ENCODE results near the gene ASB15. TPM values are rescaled to one million over a fixed set of nuclear protein-coding genes. Genes with fewer than 3 reads are reported as not detected.

ASB15 gene
- total and polyA plus RNA-seq, 8 donors: not detected

- no peaks in the 10 kb centered on the region for H3K9me3 ChIP-seq
- H3K4me1 ChIP-seq: no peaks in the 10 kb centered on the region
- whole genome bisulfite sequencing, 5 donors: 83 to 93% (median 89%) methylated on average over 6 of the region's 6 CpGs
- TF ChIP-seq, protein P1, sequence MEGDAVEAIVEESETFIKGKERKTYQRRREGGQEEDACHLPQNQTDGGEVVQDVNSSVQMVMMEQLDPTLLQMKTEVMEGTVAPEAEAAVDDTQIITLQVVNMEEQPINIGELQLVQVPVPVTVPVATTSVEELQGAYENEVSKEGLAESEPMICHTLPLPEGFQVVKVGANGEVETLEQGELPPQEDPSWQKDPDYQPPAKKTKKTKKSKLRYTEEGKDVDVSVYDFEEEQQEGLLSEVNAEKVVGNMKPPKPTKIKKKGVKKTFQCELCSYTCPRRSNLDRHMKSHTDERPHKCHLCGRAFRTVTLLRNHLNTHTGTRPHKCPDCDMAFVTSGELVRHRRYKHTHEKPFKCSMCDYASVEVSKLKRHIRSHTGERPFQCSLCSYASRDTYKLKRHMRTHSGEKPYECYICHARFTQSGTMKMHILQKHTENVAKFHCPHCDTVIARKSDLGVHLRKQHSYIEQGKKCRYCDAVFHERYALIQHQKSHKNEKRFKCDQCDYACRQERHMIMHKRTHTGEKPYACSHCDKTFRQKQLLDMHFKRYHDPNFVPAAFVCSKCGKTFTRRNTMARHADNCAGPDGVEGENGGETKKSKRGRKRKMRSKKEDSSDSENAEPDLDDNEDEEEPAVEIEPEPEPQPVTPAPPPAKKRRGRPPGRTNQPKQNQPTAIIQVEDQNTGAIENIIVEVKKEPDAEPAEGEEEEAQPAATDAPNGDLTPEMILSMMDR (IDR thresholded peaks at IDR 0.05): no peak
- no peak for TF ChIP-seq POLR2AphosphoS5 (IDR thresholded peaks at IDR 0.05)
- TF ChIP-seq POLR2A (IDR thresholded peaks at IDR 0.05): no peak
- no peak for TF ChIP-seq EP300 (IDR thresholded peaks at IDR 0.05)
- no peaks in the 10 kb centered on the region for H3K27me3 ChIP-seq
- H3K4me3 ChIP-seq: no peak overlapping the region
- no peaks in the 10 kb centered on the region for H3K36me3 ChIP-seq
- no peak overlapping the region for H3K27ac ChIP-seq
- no peak for DNase-seq
- intact Hi-C loops (cut with DNase I; ENCODE audit: low total_unique reads): no loop called here
Observed at GRCh38 chr7:123663200-123663599, 61.6 kb downstream of the ASB15 start.

DNA sequence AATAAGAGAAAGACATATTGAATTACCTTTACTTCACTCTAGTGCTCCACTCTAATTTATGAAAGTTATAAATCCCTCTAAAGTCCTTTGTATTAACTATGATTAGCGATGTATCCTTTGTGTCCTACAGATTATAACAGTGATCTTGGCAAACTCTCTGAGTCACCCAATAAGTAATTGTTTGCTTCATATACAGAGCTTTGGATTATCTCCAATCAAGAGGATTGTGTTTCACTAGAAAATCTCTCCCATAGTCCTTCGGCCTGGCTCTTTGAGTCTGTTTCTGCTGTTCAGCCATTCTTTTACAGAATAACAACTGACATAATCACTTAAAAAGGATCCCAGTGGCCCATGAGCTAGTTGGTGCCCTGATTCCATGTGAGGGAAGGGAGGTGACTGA lies 63.5 kb downstream of the ASB15 start:
- intact Hi-C loops (cut with DNase I; ENCODE audit: low total_unique reads): no loop called here
- no peak overlapping the region for H3K27ac ChIP-seq
- 20 to 41% (median 34%) methylated on average over 2 of the region's 2 CpGs for WGBS, 5 donors

GRCh38 chr7:123665896-123666295 lies 64.3 kb downstream of the ASB15 start:
- TF ChIP-seq POLR2AphosphoS5 (IDR thresholded peaks at IDR 0.05) (no peak), EP300 (IDR thresholded peaks at IDR 0.05) (no peak), POLR2A (IDR thresholded peaks at IDR 0.05) (no peak)
- TF ChIP-seq, protein P1 (IDR thresholded peaks at IDR 0.05): no peak
- Histone ChIP-seq H3K4me1 (no peaks in the 10 kb centered on the region), H3K9me3 (no peaks in the 10 kb centered on the region), H3K27ac (no peak overlapping the region), H3K4me3 (no peak overlapping the region), H3K27me3 (no peaks in the 10 kb centered on the region), H3K36me3 (no peaks in the 10 kb centered on the region)
- peak in 1 of 2 donors; percentile 31 for DNase-seq
- intact Hi-C loops (cut with DNase I; ENCODE audit: low total_unique reads): no loop called here
- WGBS, 5 donors: 36 to 52% (median 44%) methylated on average over 1 of the region's 1 CpG

More for the DNA sequence above, 63.5 kb downstream of the ASB15 start:
- Histone ChIP-seq H3K36me3 (no peaks in the 10 kb centered on the region), H3K27me3 (no peaks in the 10 kb centered on the region), H3K4me3 (no peak overlapping the region), H3K4me1 (no peaks in the 10 kb centered on the region), H3K9me3 (no peaks in the 10 kb centered on the region)
- no peak for TF ChIP-seq POLR2AphosphoS5 (IDR thresholded peaks at IDR 0.05)
- no peak for TF ChIP-seq EP300 (IDR thresholded peaks at IDR 0.05)
- TF ChIP-seq, protein P1 (IDR thresholded peaks at IDR 0.05): no peak
- TF ChIP-seq POLR2A (IDR thresholded peaks at IDR 0.05): no peak
- no peak for DNase-seq

DNA sequence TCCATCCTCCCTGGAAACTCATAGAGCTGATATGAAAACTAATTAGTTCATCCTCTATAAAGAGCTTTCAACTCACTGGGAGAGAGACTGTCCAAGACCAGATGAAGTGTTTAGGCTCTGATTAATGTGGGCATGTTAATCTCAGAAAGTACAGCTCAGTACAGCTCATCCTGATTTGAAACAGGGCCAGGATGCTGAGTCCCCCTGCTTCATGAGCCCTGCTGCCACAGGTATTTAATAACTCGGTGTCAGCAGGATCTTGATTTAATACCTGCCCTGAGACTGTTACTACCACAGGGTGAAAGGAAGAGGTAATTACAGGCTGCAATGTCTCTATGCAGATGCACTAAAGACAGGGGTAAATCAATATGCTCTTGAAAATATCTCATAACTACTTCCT lies 64.9 kb downstream of the ASB15 start:
- Histone ChIP-seq H3K36me3 (no peaks in the 10 kb centered on the region), H3K27ac (no peak overlapping the region), H3K4me1 (no peaks in the 10 kb centered on the region), H3K4me3 (no peak overlapping the region), H3K9me3 (no peaks in the 10 kb centered on the region), H3K27me3 (no peaks in the 10 kb centered on the region)
- intact Hi-C loops (cut with DNase I; ENCODE audit: low total_unique reads): no loop called here
- WGBS, 5 donors: 45 to 67% (median 63%) methylated on average over 1 of the region's 1 CpG
- TF ChIP-seq POLR2A (IDR thresholded peaks at IDR 0.05) (no peak), EP300 (IDR thresholded peaks at IDR 0.05) (no peak), POLR2AphosphoS5 (IDR thresholded peaks at IDR 0.05) (no peak)
- TF ChIP-seq, protein P1 (IDR thresholded peaks at IDR 0.05): no peak
- DNase-seq: no peak

All from stomach (tissue), 9 donors.